Measurements from ENCODE around the gene SFMBT1.

SFMBT1 gene

DNA sequence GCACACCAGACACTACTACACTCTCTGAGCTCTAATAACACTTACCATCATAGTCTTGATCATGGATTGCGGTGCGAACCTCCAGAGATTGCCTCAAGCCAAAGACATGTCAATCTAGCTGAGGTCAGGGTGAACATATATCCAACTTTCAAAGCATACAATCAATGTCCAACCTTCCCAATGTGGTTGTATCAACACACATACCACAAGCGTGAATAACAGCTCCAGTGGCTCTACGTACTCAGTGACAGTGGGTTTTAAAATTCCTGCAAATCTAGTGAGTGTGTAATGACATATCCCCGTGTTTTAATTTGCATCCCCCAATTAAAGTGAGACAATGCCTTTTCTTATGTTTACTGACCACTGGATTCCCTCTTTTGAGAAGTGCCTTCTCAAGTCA lies 29.6 kb downstream of the SFMBT1 start:
- H3K79me2 ChIP-seq (ENCODE audit: insufficient read depth, low read depth) = no peaks in the 10 kb centered on the region
- no peak overlapping the region for H3K4me2 ChIP-seq

GRCh38 chr3:53011324-53011723 lies 34.5 kb downstream of the SFMBT1 start:
- Histone ChIP-seq H3K4me1 (ENCODE audit: low read depth, poor library complexity, severe bottlenecking) (peaks cover 16% of the 10 kb centered on the region), H3K79me2 (ENCODE audit: insufficient read depth, low read depth) (no peaks in the 10 kb centered on the region), H2AFZ (ENCODE audit: low read depth) (no peak overlapping the region), H3K9ac (no peak overlapping the region), H3K4me3 (IDR thresholded peaks at IDR 0.05; ENCODE audit: insufficient read depth, low read depth, low read length) (no peak overlapping the region), H3K4me2 (no peak overlapping the region), H3K36me3 (ENCODE audit: insufficient read depth) (no peaks in the 10 kb centered on the region), H3K27ac (no peak overlapping the region), H3K27me3 (ENCODE audit: insufficient read depth, low read depth) (no peaks in the 10 kb centered on the region), H4K20me1 (ENCODE audit: insufficient read depth) (no peaks in the 10 kb centered on the region)
- no peak for TF ChIP-seq CTCF (conservative IDR thresholded peaks at IDR 0.05; ENCODE audit: low read depth, low read length)

More for the DNA sequence above, 29.6 kb downstream of the SFMBT1 start:
- Histone ChIP-seq H2AFZ (ENCODE audit: low read depth) (no peak overlapping the region), H3K9ac (no peak overlapping the region), H4K20me1 (ENCODE audit: insufficient read depth) (no peaks in the 10 kb centered on the region), H3K4me1 (ENCODE audit: low read depth, poor library complexity, severe bottlenecking) (no peaks in the 10 kb centered on the region), H3K27ac (no peak overlapping the region), H3K4me3 (IDR thresholded peaks at IDR 0.05; ENCODE audit: insufficient read depth, low read depth, low read length) (no peak overlapping the region), H3K36me3 (ENCODE audit: insufficient read depth) (no peaks in the 10 kb centered on the region), H3K27me3 (ENCODE audit: insufficient read depth, low read depth) (no peaks in the 10 kb centered on the region)
- TF ChIP-seq CTCF (conservative IDR thresholded peaks at IDR 0.05; ENCODE audit: low read depth, low read length) = no peak

- no peak overlapping the region for H3K9ac ChIP-seq
- H3K27me3 ChIP-seq (ENCODE audit: insufficient read depth, low read depth) = no peaks in the 10 kb centered on the region
- no peak overlapping the region for H3K4me2 ChIP-seq
- no peak overlapping the region for H3K27ac ChIP-seq
- no peaks in the 10 kb centered on the region for H4K20me1 ChIP-seq (ENCODE audit: insufficient read depth)
- no peak for TF ChIP-seq CTCF (conservative IDR thresholded peaks at IDR 0.05; ENCODE audit: low read depth, low read length)
- H3K79me2 ChIP-seq (ENCODE audit: insufficient read depth, low read depth) = no peaks in the 10 kb centered on the region
- H3K4me3 ChIP-seq (IDR thresholded peaks at IDR 0.05; ENCODE audit: insufficient read depth, low read depth, low read length) = no peak overlapping the region
- H2AFZ ChIP-seq (ENCODE audit: low read depth) = no peak overlapping the region
- no peaks in the 10 kb centered on the region for H3K36me3 ChIP-seq (ENCODE audit: insufficient read depth)
- peaks cover 16% of the 10 kb centered on the region for H3K4me1 ChIP-seq (ENCODE audit: low read depth, poor library complexity, severe bottlenecking)
Measured at GRCh38 chr3:53009826-53010539, 35.9 kb downstream of the SFMBT1 start.

DNA sequence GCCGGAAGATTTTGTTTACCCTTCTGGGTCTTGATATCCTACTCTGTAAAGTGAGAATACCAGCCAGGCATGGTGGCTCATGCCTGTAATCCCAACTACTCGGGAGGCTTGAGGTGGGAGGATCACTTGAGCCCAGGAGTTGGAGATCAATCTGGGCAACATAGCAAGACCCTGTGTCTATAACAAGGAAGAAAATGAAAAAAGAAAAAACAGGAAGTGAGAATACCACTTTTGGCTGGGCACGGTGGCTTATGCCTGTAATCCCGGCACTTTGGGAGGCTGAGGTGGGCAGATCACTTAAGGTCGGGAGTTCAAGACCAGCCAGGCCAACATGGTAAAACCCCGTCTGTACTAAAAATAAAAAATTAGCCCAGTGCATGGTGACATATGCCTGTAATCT lies 36.9 kb downstream of the SFMBT1 start:
- no peak overlapping the region for H3K27ac ChIP-seq

More for the DNA sequence above, 36.9 kb downstream of the SFMBT1 start:
- Histone ChIP-seq H3K79me2 (ENCODE audit: insufficient read depth, low read depth) (no peaks in the 10 kb centered on the region), H3K4me3 (IDR thresholded peaks at IDR 0.05; ENCODE audit: insufficient read depth, low read depth, low read length) (no peak overlapping the region), H2AFZ (ENCODE audit: low read depth) (no peak overlapping the region), H3K4me1 (ENCODE audit: low read depth, poor library complexity, severe bottlenecking) (peaks cover 16% of the 10 kb centered on the region), H3K4me2 (no peak overlapping the region), H3K27me3 (ENCODE audit: insufficient read depth, low read depth) (no peaks in the 10 kb centered on the region), H3K36me3 (ENCODE audit: insufficient read depth) (no peaks in the 10 kb centered on the region), H4K20me1 (ENCODE audit: insufficient read depth) (no peaks in the 10 kb centered on the region), H3K9ac (no peak overlapping the region)
- TF ChIP-seq CTCF (conservative IDR thresholded peaks at IDR 0.05; ENCODE audit: low read depth, low read length) = no peak

Measured in KMS-11 (cell line).